GM12864 (cell line): Measurements from ENCODE around the gene PIK3C3.

ENCODE experiments used
- DNase-seq: peaks from one replicate; pipeline ENCODE4 v3.0.0-alpha.2; 2011; ENCODE audit warnings: low read depth
- H3K4me3 ChIP-seq: 2 replicates; pipeline ENCODE4 v1.5.1; 2011; ENCODE audit warnings: mild to moderate bottlenecking, low read depth, low read length, control low read depth
- TF ChIP-seq, protein P1 (sequence below): IDR thresholded peaks from 2 replicates; pipeline ENCODE4 v1.5.1; 2011; ENCODE audit warnings: low read depth, mild to moderate bottlenecking, moderate library complexity, low read length, control low read depth, inconsistent platforms; ENCODE audit errors: missing control alignments

The PIK3C3 gene

DNA sequence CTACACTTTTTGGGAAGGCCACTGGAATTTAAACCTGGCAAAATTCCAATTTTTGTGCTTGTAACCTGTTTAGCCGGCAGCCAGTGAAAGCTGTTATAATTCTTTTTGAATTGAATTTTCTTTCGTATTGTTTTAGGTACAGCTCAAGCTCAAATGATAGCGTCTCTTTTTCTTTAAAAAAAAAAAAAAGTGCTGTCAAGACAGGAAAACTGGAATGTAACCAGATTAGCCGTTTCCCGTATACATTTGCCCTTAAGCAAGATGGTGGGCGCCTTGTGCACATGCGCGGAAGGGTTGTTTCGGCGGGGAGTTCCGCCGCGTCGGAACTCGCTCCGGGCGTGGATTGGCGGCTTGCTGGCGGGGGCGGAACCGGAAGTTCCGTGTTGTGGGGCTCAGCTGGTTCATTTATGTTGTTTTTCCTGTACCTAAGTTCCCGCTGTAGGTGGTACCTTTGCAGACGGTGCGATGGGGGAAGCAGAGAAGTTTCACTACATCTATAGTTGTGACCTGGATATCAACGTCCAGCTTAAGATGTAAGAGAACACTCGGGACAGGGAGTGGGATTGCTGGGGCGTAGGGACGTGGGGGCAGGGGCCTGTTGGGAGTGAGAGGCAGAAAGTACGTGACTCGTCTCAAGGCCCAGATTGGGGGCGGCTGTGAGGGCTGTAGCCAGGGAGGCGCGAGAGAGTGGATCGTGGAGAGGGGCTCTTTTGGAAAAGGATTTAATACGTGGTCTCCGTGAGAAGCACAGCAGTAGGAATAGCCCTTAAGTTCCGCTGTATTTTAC is at the start of gene PIK3C3:
Gene PIK3C3 (plus strand): TSS at position 408 of the 787 bp plus-strand sequence. CDS start 58 bp downstream, at position 466.
- TF ChIP-seq, protein P1, sequence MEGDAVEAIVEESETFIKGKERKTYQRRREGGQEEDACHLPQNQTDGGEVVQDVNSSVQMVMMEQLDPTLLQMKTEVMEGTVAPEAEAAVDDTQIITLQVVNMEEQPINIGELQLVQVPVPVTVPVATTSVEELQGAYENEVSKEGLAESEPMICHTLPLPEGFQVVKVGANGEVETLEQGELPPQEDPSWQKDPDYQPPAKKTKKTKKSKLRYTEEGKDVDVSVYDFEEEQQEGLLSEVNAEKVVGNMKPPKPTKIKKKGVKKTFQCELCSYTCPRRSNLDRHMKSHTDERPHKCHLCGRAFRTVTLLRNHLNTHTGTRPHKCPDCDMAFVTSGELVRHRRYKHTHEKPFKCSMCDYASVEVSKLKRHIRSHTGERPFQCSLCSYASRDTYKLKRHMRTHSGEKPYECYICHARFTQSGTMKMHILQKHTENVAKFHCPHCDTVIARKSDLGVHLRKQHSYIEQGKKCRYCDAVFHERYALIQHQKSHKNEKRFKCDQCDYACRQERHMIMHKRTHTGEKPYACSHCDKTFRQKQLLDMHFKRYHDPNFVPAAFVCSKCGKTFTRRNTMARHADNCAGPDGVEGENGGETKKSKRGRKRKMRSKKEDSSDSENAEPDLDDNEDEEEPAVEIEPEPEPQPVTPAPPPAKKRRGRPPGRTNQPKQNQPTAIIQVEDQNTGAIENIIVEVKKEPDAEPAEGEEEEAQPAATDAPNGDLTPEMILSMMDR = no peak
- peak; percentile 96 for DNase-seq
- H3K4me3 ChIP-seq = peak within 1 kb of the TSS; percentile 71

DNA sequence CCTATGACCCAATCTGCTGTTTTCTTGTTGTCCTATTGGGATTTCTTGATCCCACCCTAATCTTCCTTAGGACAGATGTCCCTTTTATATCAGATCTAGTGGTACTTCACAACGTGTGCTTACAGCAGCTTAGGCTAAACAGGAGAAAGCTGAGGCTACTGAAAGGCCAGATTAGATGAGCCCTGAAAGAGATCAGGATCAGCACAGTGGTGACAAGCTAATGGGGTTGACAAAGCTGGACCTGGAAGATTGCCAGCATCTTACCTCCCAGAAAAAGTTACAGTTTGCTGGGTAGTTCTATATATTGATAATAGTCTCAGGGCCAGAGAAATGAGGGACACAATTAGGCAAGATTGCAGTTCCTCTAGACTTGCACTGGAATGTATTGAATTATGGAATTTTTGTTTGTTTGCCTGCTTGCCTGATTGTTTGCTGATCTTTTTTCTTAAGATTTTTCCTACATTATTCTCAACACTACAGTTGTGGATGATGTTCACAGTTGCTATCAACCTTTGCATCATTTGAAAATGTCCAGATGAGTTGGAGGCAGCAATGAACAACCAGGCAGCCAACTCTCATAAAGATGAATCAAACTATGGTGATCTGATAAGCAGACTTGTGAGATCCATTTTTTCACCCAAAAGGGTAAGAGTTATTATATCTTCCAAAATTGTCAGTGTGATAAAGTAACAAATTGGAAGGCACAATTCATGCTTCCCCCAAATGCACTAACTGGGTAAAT is 49.1 kb upstream of the PIK3C3 start:
- TF ChIP-seq, protein P1 = no peak
- DNase-seq = no peak
- no peak overlapping the region for H3K4me3 ChIP-seq

DNA sequence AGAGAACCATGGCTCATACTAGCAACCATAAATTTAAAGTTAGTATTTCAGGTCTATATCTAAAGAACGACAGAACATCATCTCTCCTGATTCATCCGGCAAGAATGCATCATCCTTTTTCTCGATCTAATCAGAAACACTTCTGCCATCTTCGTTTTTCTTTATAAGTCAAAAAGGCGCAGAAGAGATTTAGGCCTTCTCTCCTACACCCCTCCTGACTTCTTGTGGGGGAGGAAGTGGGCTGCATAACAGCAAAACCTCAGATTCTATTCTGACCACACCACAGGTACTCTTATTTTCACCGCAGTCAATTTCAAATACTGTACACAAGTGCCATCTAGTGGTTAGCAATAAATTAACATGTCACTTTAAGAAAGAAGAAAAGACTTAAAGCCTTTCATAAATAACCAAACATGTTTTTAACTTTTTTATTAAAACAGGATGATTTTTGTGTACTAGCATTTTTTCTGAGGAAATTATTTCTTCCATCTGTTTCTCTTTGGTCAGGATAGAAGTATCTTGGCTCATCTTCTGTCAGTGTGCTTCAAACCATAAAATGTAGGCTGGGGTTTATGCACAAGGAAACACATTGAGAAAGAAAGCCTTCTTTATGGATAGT is 48.4 kb upstream of the PIK3C3 start:
- no peak overlapping the region for H3K4me3 ChIP-seq
- peak; percentile 34 for DNase-seq
- TF ChIP-seq, protein P1 = peak; percentile 42

DNA sequence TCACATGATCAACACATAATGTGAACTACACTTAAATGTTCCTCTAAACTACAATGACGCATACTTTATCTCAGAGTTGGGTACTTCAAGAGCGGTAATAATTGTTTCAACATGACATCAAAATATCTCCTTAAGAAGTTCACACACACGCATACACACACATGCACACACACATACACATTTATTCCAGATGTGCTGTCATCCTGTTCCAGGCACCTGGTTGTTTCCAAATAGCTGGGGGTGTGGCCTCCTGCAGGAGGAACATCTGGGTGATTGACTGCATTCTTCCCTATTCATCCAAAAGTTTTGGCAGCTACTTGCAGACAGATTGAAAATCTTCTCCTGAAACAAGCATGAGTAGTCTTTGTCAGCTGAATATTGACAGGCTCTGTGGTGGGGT is 37.9 kb upstream of the PIK3C3 start:
- H3K4me3 ChIP-seq = no peak overlapping the region
- DNase-seq = no peak
- TF ChIP-seq, protein P1 = no peak

DNA sequence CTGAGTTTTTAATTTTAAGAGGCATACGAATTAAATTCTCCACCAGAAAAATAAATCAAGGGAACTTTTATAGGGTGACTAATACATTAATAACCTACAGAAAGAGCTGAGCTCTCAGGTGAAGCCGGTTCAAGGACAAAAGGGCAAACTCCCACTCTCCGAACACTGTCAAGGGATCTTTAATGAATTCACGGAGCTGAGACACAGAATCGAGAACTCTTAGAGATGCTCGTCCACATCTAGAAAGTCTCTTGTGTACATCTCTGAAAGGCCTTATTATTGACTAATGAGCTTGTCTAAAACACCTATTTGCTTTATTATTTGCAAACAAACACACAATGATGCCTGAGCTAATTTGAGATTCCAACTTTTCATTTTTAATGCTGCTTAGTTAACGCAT is 33.3 kb upstream of the PIK3C3 start:
- TF ChIP-seq, protein P1 = no peak
- H3K4me3 ChIP-seq = no peak overlapping the region
- DNase-seq = no peak

DNA sequence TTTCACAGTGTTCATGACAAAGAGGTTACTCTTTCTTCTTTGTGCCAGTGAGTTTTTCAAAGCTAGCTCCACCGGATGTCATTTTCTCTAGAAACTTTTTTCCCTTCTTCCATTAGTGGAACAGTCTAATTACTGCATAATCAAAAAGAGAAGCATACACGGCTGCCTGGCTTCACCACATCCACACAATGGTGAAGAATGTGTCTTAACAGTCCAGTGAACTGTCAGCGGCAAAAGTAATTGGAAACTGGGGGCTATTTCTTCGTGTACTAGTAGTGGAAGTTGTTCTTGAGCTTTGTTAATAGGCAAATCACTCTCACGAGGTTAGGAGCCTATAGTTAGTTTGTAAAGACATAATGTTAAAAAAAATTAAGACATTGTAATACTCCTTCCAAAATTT is 32.9 kb upstream of the PIK3C3 start:
- TF ChIP-seq, protein P1 = no peak
- DNase-seq = no peak
- no peak overlapping the region for H3K4me3 ChIP-seq
